HG03354 (cell line): ENCODE results near the gene SESTD1.
"Not testable (repeated sequence)": the region's sequence is repeated elsewhere in the genome, so short reads cannot be mapped to it uniquely, and the experiment has no call there.

Experiments
- ATAC-seq: cut with Tn5 transposase; IDR thresholded peaks from one replicate; pipeline ENCODE4 v1.9.1; 2021; ENCODE audit warnings: mild to moderate bottlenecking; ENCODE audit not compliant: unreplicated experiment, poor library complexity, severe bottlenecking

SESTD1 gene

GRCh38 chr2:179132076-179132475, 132.6 kb downstream of the SESTD1 start:
- no peak for ATAC-seq

DNA sequence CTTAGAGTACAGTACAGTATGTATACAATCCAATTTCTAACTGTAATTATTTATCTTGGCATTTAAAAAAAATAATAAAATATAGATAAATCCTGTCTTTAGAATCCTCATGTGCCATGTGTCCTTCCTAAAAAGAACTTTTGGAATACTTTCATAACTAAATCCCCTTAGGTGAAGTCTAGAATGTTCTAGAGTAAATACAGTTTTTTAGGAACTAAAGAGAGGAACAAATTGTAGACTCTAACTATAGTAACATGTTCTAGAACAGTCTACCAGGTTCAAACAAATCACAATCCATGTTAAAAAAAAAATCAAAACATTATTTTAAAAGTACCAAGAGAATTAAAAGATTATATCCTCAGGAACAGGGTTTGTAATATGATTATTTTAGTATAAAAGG, 134.1 kb downstream of the SESTD1 start:
- no peak for ATAC-seq

- ATAC-seq = peak; percentile 47
Observed at GRCh38 chr2:179129574-179130238, 134.9 kb downstream of the SESTD1 start.

DNA sequence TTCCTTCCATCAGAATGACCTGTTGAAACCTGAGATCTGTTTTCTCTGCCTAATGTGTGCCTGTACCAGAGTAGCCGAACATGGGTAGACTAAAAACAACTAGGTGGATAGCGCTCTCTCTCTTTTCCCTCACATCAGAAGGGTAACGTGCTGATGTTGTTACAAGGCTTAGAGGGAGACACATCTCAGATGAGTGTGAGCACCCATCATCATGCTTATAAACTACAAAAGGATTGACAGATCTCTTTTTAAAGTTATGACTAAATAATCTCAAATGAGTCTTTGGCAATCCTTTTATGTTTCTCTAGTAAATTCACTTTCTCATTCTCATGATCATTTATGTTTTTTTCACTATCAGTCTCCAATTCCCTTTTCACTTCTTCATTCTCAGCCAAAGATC, 139.2 kb downstream of the SESTD1 start:
- ATAC-seq = no peak

- ATAC-seq = no peak
Observed at GRCh38 chr2:179124282-179124681, 140.3 kb downstream of the SESTD1 start.

DNA sequence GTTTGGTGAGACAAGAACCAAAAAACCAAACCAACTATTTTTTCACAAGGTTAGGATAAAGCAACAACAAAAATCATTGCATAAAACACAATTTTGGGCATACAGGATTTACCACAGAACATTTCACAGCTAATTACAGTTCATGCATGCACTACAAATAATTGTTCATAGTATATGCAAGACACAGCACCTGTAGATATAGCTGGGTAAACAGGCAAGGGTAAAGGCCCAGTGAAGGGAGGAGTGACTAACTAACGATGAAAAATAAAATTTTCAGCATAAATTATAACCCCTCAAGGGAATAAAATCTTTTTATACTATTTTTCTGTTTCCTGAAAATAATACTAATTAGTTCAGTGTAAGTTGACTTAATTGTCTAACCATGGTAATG, 141.4 kb downstream of the SESTD1 start:
- no peak for ATAC-seq

DNA sequence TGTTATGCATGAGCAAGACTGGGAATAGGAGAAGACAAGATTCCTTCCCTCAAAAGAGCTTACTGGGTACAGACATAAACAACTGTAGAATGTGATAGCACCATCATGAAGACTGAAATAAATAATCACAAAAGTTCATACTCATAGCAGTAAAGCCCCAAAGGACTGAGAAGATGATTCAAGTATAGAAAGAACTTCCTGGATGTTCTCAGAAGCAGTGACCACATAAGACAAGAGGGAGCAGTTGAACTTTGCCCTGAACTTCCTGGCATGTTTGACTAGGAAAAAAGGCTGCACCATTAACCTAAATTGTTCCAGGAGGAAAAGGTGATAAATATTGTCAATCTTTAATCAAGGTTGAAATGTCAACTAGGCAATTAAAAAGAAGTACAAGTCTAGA, 156.9 kb downstream of the SESTD1 start:
- ATAC-seq = peak; percentile 38

DNA sequence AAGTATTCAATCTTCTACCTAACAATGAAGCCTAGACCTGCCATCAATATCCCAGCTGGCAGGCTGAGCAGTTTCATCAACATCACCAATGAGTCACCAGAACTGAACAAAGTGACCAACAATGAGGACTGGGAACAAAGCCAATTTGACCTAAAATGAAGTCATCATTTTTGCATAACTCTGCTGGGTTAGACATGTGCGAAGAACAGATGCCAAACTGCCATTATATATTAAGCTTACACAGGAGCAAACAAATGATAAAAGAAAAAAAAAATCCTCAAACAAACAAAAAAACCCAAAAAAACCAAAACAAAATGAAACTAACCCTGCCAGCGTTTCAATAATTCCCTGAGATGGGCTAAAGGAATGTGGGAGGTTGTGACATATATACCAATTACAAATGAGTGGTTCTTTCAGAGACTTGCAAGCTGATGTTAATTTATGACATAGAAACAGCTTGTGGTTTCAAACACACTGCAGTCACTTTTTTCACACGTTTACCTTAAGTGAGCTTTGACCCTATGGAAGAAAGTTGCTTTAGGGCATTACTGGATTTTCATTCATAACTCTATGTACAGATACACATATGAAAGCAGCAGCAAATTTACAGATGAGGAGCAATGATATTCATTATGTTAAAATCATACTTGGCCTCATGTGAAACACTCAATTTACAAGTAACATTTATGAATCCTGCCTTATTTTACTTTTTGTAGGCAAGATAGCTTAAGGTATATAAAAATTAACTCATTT, 157.8 kb downstream of the SESTD1 start:
- peak; percentile 90 for ATAC-seq

GRCh38 chr2:179106342-179106675, 158.3 kb downstream of the SESTD1 start:
- ATAC-seq = peak; percentile 6

DNA sequence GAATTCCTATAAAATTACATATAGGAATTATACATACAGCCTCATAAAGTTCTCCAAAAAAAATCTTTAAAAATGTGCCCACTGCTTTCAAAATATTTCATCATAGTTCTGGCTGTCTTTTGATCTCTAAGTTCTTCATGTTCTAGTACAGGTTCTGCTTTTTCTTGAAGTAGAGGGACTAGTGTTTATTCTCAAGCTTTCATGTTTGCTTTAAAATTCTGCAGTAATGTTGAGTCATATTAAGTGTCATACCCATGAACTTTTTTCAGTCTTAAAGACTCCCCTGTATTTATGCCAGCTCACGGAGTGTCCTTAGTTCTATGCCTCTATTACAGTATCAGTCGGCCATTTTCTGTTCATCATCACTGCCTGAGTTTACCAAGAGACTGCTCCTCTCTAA, 159.9 kb downstream of the SESTD1 start:
- no peak for ATAC-seq

GRCh38 chr2:179098080-179098689, 166.4 kb downstream of the SESTD1 start:
- ATAC-seq = peak; percentile 41

GRCh38 chr2:179097131-179097530, 167.5 kb downstream of the SESTD1 start:
- ATAC-seq = no peak

DNA sequence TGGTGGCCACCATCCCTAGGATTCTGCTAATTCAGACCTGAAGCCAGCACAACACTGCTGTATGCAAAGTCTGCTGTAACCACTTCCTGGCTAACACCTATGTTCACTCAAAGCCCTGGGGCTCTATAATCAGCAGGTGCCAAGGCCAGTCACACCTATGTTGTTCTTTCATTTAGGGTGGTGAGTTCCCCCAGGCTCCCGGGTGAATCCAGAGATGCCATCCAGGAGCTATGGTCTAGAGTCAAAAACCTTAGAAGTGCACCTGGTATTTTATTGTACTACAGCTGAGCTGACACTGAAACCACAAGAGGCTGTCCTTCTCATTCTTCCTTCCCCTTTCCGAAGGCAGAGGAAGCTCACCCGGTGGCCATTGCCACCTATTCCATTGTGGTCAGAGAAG, 168.5 kb downstream of the SESTD1 start:
- peak; percentile 96 for ATAC-seq

GRCh38 chr2:179092912-179093311, 171.7 kb downstream of the SESTD1 start:
- not testable (repeated sequence) for ATAC-seq

- no peak for ATAC-seq
Observed at GRCh38 chr2:179082697-179083096, 181.9 kb downstream of the SESTD1 start.

DNA sequence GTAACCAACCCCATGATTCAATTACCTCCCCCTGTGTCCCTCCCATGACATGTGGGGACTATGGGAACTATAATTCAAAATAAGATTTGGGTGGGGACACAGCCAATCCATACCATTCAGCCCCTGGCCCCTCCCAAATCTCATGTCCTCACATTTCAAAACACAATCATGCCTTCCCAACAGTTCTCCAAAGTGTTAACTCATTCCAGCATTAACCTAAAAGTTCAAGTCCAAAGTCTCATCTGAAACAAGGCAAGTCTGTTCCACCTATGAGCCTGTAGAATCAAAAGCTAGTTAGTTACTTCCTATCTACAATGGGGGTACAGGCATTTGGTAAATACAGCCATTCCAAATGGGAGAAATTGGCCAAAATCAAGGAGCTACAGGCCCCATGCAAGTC, 182.7 kb downstream of the SESTD1 start:
- ATAC-seq = no peak

DNA sequence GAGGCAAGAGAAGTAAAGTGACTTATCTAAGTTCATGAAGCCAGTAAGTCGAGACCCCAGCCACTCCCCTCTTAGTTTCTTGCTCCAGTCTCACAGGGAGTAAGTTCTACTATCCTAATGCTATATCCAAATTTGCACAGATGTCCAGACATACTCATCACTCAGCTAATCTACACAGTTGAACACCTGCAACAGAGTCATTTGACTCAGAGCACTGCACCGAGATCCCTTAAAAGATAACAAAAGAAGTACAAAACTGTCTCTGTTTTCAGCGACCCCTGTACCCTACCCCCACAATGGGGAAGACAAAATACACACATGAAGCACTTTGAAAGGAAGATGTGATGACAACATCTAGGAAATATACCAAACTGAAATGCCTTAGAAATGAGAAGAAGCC, 192.1 kb downstream of the SESTD1 start:
- ATAC-seq = no peak

GRCh38 chr2:179071810-179072355, 192.7 kb downstream of the SESTD1 start:
- no peak for ATAC-seq

DNA sequence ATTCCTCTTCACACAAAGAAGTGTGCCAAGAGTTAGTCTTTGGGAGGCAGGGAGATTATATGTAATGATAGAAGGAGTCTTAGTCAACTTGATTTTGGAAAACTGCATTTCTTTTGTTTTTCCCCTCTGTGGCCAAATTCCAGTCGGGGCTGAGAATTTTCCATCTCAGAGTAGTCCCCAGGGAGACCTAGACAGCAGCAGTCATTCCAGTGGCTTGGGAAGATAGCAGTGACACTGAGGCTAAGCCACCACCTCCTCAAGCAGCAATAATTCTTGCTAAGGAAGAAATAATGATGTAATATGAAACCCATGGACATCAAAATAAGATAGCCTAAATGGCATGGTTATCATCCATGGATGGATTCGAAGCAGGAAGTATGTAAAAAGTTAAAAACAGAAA, 193.7 kb downstream of the SESTD1 start:
- no peak for ATAC-seq

DNA sequence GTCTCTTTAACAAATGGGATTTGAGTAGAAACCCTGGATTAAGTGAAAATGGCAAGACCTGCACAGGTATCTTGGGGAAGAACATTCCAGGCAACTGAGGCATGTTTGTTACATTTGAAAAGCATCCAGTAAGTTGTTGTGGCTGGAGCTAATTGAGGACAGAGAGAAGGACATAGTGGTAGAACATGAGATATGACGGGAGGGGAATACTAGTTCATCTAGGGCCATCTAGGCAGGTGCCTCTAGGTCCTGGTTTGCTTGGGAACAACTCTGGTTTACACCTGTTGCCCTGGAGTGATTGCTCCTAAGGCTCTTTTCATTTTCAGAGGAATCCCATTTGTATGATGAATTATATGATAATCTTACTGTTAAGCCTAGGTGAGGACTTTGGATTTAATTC, 194.9 kb downstream of the SESTD1 start:
- ATAC-seq = no peak
